Karpas-422 (cell line): ENCODE data around the gene SHC4. TPM values are rescaled to one million over a fixed set of nuclear protein-coding genes. Genes with fewer than 3 reads are reported as not detected.

ENCODE experiments used
- DNase-seq: peaks from one replicate; pipeline ENCODE4 v3.0.0-alpha.2; 2015
- H2AFZ ChIP-seq: fragments of 200-600 bp; sonication (generic); 2 replicates; pipeline ENCODE4 v1.6.1; 2014; ENCODE audit warnings: antibody characterized with exemption, low read length, mixed read lengths
- H3K27ac ChIP-seq: fragments of 200-600 bp; sonication (generic); 2 replicates; pipeline ENCODE4 v1.5.1; 2014; ENCODE audit warnings: mild to moderate bottlenecking, low read length, moderate library complexity
- H3K27me3 ChIP-seq: fragments of 200-600 bp; sonication (generic); 2 replicates; pipeline ENCODE4 v1.6.1; 2014; ENCODE audit warnings: low read length, mixed read lengths
- H3K36me3 ChIP-seq: fragments of 200-600 bp; sonication (generic); 2 replicates; pipeline ENCODE4 v1.6.1; 2014; ENCODE audit warnings: low read length, mixed read lengths; ENCODE audit not compliant: insufficient read depth
- H3K4me1 ChIP-seq: fragments of 200-600 bp; sonication (generic); 2 replicates; pipeline ENCODE4 v1.6.1; 2014; ENCODE audit warnings: mild to moderate bottlenecking, low read length, mixed read lengths
- H3K4me2 ChIP-seq: fragments of 200-600 bp; sonication (generic); 2 replicates; pipeline ENCODE4 v1.6.1; 2014; ENCODE audit warnings: low read length, low read depth, mild to moderate bottlenecking; ENCODE audit not compliant: poor library complexity, severe bottlenecking
- H3K4me3 ChIP-seq: fragments of 200-600 bp; sonication (generic); 2 replicates; pipeline ENCODE4 v1.5.1; 2014; ENCODE audit warnings: mild to moderate bottlenecking, antibody characterized with exemption, low read length, mixed read lengths
- H3K79me2 ChIP-seq: fragments of 200-600 bp; sonication (generic); 2 replicates; pipeline ENCODE4 v1.6.1; 2014; ENCODE audit warnings: mild to moderate bottlenecking, low read length, mixed read lengths
- H3K9ac ChIP-seq: fragments of 200-600 bp; sonication (generic); 2 replicates; pipeline ENCODE4 v1.6.0; 2014; ENCODE audit warnings: low read length
- H3K9me2 ChIP-seq: fragments of 200-600 bp; sonication (generic), shearing (Covaris generic); replicated peaks from 2 replicates; pipeline ENCODE4 v1.6.0; 2014; ENCODE audit warnings: mild to moderate bottlenecking, low read length, moderate library complexity; ENCODE audit not compliant: insufficient read depth
- H3K9me3 ChIP-seq: fragments of 300-700, 200-600 bp; sonication (generic); 2 replicates; pipeline ENCODE4 v1.6.1; 2014; ENCODE audit warnings: low read length, mixed read lengths
- H4K20me1 ChIP-seq: fragments of 200-600 bp; sonication (generic); 2 replicates; pipeline ENCODE4 v1.6.1; 2014; ENCODE audit warnings: mild to moderate bottlenecking, antibody characterized with exemption, low read length, low read depth; ENCODE audit not compliant: insufficient read depth
- total RNA-seq: library from RNA; depleted of rRNA; stranded (reverse); fragments of >200 nt; shearing (Covaris generic); gene quantifications from 2 replicates; pipeline ENCODE4 v1.2.3, GENCODE V29; 2014; ENCODE audit warnings: low replicate concordance

SHC4 gene
- total RNA-seq, 1 experiment from 2014 or later = not detected

GRCh38 chr15:48834756-48835155, 129.0 kb downstream of the SHC4 start:
- Histone ChIP-seq H3K27ac (no peak overlapping the region), H3K9me3 (peaks cover 10% of the 10 kb centered on the region), H3K27me3 (0 out of 2 replicates have a peak, but pooled peaks cover 3% of the 10 kb centered on the region), H3K36me3 (no peaks in the 10 kb centered on the region), H3K79me2 (no peaks in the 10 kb centered on the region), H2AFZ (no peak overlapping the region), H3K4me1 (no peaks in the 10 kb centered on the region), H4K20me1 (no peaks in the 10 kb centered on the region), H3K4me3 (no peak overlapping the region), H3K9me2 (no peaks in the 10 kb centered on the region), H3K9ac (no peak overlapping the region), H3K4me2 (no peak overlapping the region)
- DNase-seq = no peak

DNA sequence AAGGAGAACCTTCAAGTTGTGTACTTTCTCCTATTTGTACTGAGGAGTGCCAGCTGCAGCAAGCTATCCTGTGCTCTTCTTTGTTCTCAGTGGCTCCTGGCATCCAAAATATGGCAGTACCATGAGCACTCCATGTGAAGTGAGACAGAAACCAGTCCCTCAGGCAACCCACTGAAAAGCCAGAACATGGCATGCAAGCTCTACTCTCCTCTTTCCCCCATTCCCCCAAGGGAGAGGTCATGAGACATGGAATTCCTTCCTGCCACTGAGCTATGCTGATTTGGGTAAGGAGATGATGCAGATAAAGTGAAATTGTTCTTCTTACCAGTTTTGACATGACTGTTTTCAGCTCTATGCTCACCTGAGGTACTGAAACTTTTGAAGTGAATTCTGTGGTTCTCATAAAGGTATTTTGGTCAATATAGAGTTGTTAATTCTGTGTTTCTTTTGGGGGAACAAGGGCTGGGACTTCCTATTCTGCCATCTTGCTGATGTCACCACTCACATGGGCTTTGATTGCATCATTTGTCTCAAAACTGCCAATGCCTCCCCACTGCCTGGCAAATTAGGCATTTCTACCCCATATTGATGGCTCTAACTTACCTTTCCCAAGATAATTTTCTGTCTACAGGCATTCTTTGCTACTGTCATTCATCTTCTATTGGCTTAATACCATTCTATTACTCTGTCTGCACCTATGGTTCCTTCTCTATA, 130.0 kb downstream of the SHC4 start:
- no peaks in the 10 kb centered on the region for H3K79me2 ChIP-seq
- DNase-seq = no peak

GRCh38 chr15:48832648-48833047, 131.1 kb downstream of the SHC4 start:
- DNase-seq = no peak
- Histone ChIP-seq H3K9me3 (peaks cover 10% of the 10 kb centered on the region), H3K9ac (no peak overlapping the region), H3K4me3 (no peak overlapping the region), H3K27ac (no peak overlapping the region), H3K4me1 (peaks cover 7% of the 10 kb centered on the region), H2AFZ (no peak overlapping the region), H3K79me2 (no peaks in the 10 kb centered on the region), H3K4me2 (no peak overlapping the region), H4K20me1 (no peaks in the 10 kb centered on the region), H3K27me3 (0 out of 2 replicates have a peak, but pooled peaks cover 3% of the 10 kb centered on the region), H3K9me2 (no peaks in the 10 kb centered on the region), H3K36me3 (no peaks in the 10 kb centered on the region)

More for the DNA sequence above, 130.0 kb downstream of the SHC4 start:
- H3K27ac ChIP-seq = no peak overlapping the region
- H3K4me3 ChIP-seq = no peak overlapping the region
- H3K9ac ChIP-seq = no peak overlapping the region
- H3K9me3 ChIP-seq = peaks cover 10% of the 10 kb centered on the region
- H3K27me3 ChIP-seq = 0 out of 2 replicates have a peak, but pooled peaks cover 3% of the 10 kb centered on the region
- no peak overlapping the region for H3K4me2 ChIP-seq
- peaks cover 2% of the 10 kb centered on the region for H3K4me1 ChIP-seq
- H3K36me3 ChIP-seq = no peaks in the 10 kb centered on the region
- H2AFZ ChIP-seq = no peak overlapping the region
- no peaks in the 10 kb centered on the region for H4K20me1 ChIP-seq
- no peaks in the 10 kb centered on the region for H3K9me2 ChIP-seq

DNA sequence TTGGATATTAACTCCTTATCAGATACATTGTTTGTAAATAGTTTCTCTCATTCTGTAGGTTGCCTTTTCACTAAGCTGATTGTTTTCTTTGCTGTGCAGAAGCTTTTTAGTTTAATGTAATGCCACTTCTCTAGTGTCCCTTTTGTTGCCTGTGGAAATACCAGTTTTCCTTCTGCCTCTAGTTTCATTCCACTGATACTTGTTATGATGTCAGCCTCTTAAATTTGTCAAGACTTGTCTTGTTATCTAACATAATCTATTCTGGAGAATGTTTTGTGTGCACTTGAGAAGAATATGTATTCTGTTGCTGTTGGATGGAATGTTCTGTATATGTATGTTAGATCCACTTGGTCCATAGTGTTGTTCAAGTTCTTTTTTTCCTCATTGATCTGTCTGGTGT, 134.8 kb downstream of the SHC4 start:
- Histone ChIP-seq H2AFZ (no peak overlapping the region), H3K9me2 (no peaks in the 10 kb centered on the region), H3K9me3 (peaks cover 10% of the 10 kb centered on the region), H3K27ac (no peak overlapping the region), H3K4me2 (no peak overlapping the region), H3K36me3 (no peaks in the 10 kb centered on the region), H3K27me3 (0 out of 2 replicates have a peak, but pooled peaks cover 3% of the 10 kb centered on the region), H3K4me1 (peaks cover 7% of the 10 kb centered on the region), H3K79me2 (no peaks in the 10 kb centered on the region), H3K9ac (no peak overlapping the region), H3K4me3 (no peak overlapping the region), H4K20me1 (no peaks in the 10 kb centered on the region)
- no peak for DNase-seq

DNA sequence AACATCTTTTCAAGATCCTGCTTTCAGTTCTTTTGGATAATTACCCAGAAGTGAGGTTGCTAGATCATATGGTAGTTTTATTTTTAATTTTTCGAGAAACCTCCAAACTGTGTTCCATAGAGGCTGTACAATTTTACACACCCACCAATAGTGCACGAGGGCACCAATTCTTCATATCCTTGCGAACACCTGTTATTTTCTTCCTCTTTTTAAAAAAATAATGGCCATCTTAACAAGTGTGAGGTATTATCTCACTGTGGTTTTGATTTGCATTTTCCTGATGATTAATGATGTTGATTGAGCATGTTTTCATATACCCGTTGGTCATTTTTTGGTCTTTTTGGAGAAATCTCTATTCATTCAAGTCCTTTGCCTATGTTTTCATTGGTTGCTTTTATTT, 135.2 kb downstream of the SHC4 start:
- no peak for DNase-seq
- Histone ChIP-seq H3K27me3 (0 out of 2 replicates have a peak, but pooled peaks cover 3% of the 10 kb centered on the region), H3K9ac (no peak overlapping the region), H3K79me2 (no peaks in the 10 kb centered on the region), H3K9me2 (no peaks in the 10 kb centered on the region), H4K20me1 (no peaks in the 10 kb centered on the region), H3K9me3 (peaks cover 10% of the 10 kb centered on the region), H3K4me1 (peaks cover 7% of the 10 kb centered on the region), H3K27ac (no peak overlapping the region), H3K4me2 (no peak overlapping the region), H3K36me3 (no peaks in the 10 kb centered on the region), H2AFZ (no peak overlapping the region), H3K4me3 (no peak overlapping the region)

GRCh38 chr15:48825075-48825474, 138.6 kb downstream of the SHC4 start:
- H3K9ac ChIP-seq = no peak overlapping the region
- no peak overlapping the region for H3K4me2 ChIP-seq
- H3K27ac ChIP-seq = no peak overlapping the region
- H3K4me3 ChIP-seq = no peak overlapping the region
- no peaks in the 10 kb centered on the region for H4K20me1 ChIP-seq
- H3K36me3 ChIP-seq = no peaks in the 10 kb centered on the region
- H2AFZ ChIP-seq = no peak overlapping the region
- no peaks in the 10 kb centered on the region for H3K79me2 ChIP-seq
- no peaks in the 10 kb centered on the region for H3K9me3 ChIP-seq
- no peaks in the 10 kb centered on the region for H3K27me3 ChIP-seq
- no peak for DNase-seq
- H3K4me1 ChIP-seq = peaks cover 7% of the 10 kb centered on the region
- no peaks in the 10 kb centered on the region for H3K9me2 ChIP-seq

GRCh38 chr15:48823706-48824105, 140.0 kb downstream of the SHC4 start:
- Histone ChIP-seq H3K9me3 (no peaks in the 10 kb centered on the region), H3K79me2 (no peaks in the 10 kb centered on the region), H3K4me2 (no peak overlapping the region), H2AFZ (no peak overlapping the region), H4K20me1 (no peaks in the 10 kb centered on the region), H3K27ac (no peak overlapping the region), H3K27me3 (no peaks in the 10 kb centered on the region), H3K4me3 (no peak overlapping the region), H3K9ac (no peak overlapping the region), H3K36me3 (no peaks in the 10 kb centered on the region), H3K4me1 (peaks cover 5% of the 10 kb centered on the region), H3K9me2 (no peaks in the 10 kb centered on the region)
- DNase-seq = no peak

DNA sequence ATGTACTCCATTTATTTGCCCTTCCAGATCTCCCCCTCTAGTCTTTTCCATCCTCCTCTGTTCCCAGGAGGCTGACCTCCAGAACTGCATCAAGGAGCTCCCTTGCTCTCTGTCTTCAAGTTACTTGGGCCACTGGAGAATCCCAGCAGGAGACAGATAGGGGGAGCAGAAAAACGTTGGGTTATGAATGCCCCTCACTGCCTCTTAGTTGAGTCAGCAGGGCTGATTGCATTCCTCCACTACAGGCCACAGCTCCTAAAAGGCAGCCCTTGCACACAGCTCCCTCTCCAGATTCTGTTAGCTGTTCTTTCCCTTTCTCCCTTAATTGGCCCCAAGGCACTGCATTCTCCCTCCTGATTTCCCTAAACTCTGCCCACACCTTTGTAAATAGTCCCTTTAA, 140.5 kb downstream of the SHC4 start:
- Histone ChIP-seq H3K4me1 (peaks cover under 1% of the 10 kb centered on the region), H3K27me3 (no peaks in the 10 kb centered on the region), H3K9me3 (no peaks in the 10 kb centered on the region), H3K4me3 (no peak overlapping the region), H3K27ac (no peak overlapping the region), H2AFZ (no peak overlapping the region), H3K79me2 (no peaks in the 10 kb centered on the region), H3K36me3 (no peaks in the 10 kb centered on the region), H3K4me2 (no peak overlapping the region), H3K9ac (no peak overlapping the region), H4K20me1 (no peaks in the 10 kb centered on the region), H3K9me2 (no peaks in the 10 kb centered on the region)
- DNase-seq = no peak
